PC-9 (cell line): ENCODE data around the gene RSF1.

Experiments used
- CTCF ChIP-seq: fragments of 200-600 bp; sonication (generic); conservative IDR thresholded peaks from 2 replicates; pipeline ENCODE4 v1.6.1; 2017; ENCODE audit warnings: mixed run types, antibody characterized with exemption, mild to moderate bottlenecking, moderate library complexity
- EZH2 ChIP-seq: fragments of 200-600 bp; sonication (generic); IDR thresholded peaks from 2 replicates; pipeline ENCODE4 v1.8.0; 2017; ENCODE audit warnings: antibody characterized with exemption, low read depth

GRCh38 chr11:77728203-77728786 lies 92.2 kb downstream of the RSF1 start:
- TF ChIP-seq EZH2 (no peak), CTCF (no peak)
